ENCODE data around the gene TANGO6. TPM values are rescaled to one million over a fixed set of nuclear protein-coding genes. Genes with fewer than 3 reads are reported as not detected.

Gene TANGO6
- total and polyA plus RNA-seq, 2 of the 8 experiments (the other 6 are each of a cell fraction or from before 2014, with no cell fraction given), result 5.0 to 19.5 TPM

GRCh38 chr16:69107316-69107962 lies 264.1 kb downstream of the TANGO6 start:
- Histone ChIP-seq H3K56ac (replicated peaks; ENCODE audit: insufficient read length, low read depth, low read length) (no peak overlapping the region), H3K36me3 (ENCODE audit: control insufficient read depth in 2 of 4, insufficient read depth in 4 of 4, low read length in 3 of 4) (peaks cover 5 to 28% (median 20%) of the 10 kb centered on the region in 4 experiments; a peak in 7 of 8 replicates), H4K91ac (replicated peaks; ENCODE audit: insufficient read length, low read length) (peak overlapping the region; percentile 90), H2AFZ (ENCODE audit: low read length) (no peak overlapping the region), H3K18ac (ENCODE audit: extremely low read depth, low read length) (peak overlapping the region; percentile 97), H3K9me3 (ENCODE audit: insufficient read depth in 2 of 2, low read depth in 1 of 2, low read length in 1 of 2) (no peaks in the 10 kb centered on the region), H3K79me2 (ENCODE audit: control insufficient read depth in 1 of 2, insufficient read depth in 2 of 2, low read length in 2 of 2) (peaks cover 11 to 47% of the 10 kb centered on the region in 2 experiments; a peak in 3 of 4 replicates), H3K23ac (ENCODE audit: insufficient read length) (no peak overlapping the region), H3K4ac (replicated peaks; ENCODE audit: insufficient read length, low read depth, low read length) (peak overlapping the region; percentile 96), H3K27ac (ENCODE audit: low read depth, low read length) (no peak overlapping the region; the same call in 1 of the 2 replicates), H4K5ac (ENCODE audit: insufficient read length, low read depth, low read length) (peak overlapping the region; percentile 28), H4K8ac (ENCODE audit: extremely low read depth, insufficient read depth, low read length) (peak overlapping the region; percentile 39), H4K20me1 (replicated peaks in 1 of 2; ENCODE audit: control insufficient read depth in 1 of 2, insufficient read depth in 2 of 2, low read length in 2 of 2) (peaks cover 4 to 9% of the 10 kb centered on the region in 2 experiments), H3K27me3 (replicated peaks in 1 of 4; ENCODE audit: control insufficient read depth in 3 of 4, extremely low read depth in 1 of 4, insufficient read depth in 3 of 4, low read length in 3 of 4) (no peaks in the 10 kb centered on the region; a peak in 1 of 7 replicates), H3K9ac (replicated peaks in 1 of 4; ENCODE audit: extremely low read depth in 1 of 4, low read depth in 3 of 4, low read length in 3 of 4) (peak overlapping the region; percentile 53 to 65 (median 61)), H2BK15ac (ENCODE audit: low read length) (peak overlapping the region; percentile 88; the same call in 1 of the 2 replicates), H2BK5ac (ENCODE audit: low read depth, low read length) (peak overlapping the region; percentile 93), H3K23me2 (ENCODE audit: low read depth, low read length) (peaks cover 25% of the 10 kb centered on the region), H3K4me2 (ENCODE audit: insufficient read depth in 1 of 2, low read depth in 2 of 2, low read length in 2 of 2) (peak overlapping the region; percentile 92 to 98), H2BK20ac (ENCODE audit: low read length) (peak overlapping the region; percentile 93; the same call in 1 of the 2 replicates), H3K4me1 (replicated peaks in 1 of 4; ENCODE audit: control insufficient read depth in 3 of 4, insufficient read depth in 4 of 4, low read length in 3 of 4) (peaks cover 10 to 27% (median 15%) of the 10 kb centered on the region in 4 experiments), H3K14ac (ENCODE audit: insufficient read length) (peak overlapping the region; percentile 5), H2AK5ac (ENCODE audit: low read depth, low read length) (no peak overlapping the region; the same call in 1 of the 2 replicates), H2BK120ac (replicated peaks; ENCODE audit: low read depth, low read length) (peak overlapping the region; percentile 24), H3K4me3 (ENCODE audit: extremely low read depth in 1 of 4, insufficient read depth in 2 of 4, low read depth in 3 of 4, low read length in 4 of 4) (peak overlapping the region; percentile 60 to 82 (median 75)), H3K79me1 (ENCODE audit: low read depth, low read length) (peaks cover 19% of the 10 kb centered on the region), H2BK12ac (ENCODE audit: low read depth, low read length) (peak overlapping the region; percentile 98; the same call in 1 of the 2 replicates)
- ChIA-PET POLR2A (ENCODE audit: partially characterized antibody) (interaction anchor here (0.6 to 6.1 kb wide), 22 partner anchors 8 to 577 kb away, joined by 3 to 38 read pairs (median 5); partner anchors contain the start of genes CHTF8 and UTP4), CTCF (ENCODE audit: partially characterized antibody) (interaction anchor here (0.5 to 10.6 kb wide), 17 partner anchors 7 to 204 kb away, joined by 3 to 174 read pairs (median 6); partner anchors contain the start of gene UTP4)
- FAIRE-seq (no peak), DNase-seq (ENCODE audit: low read depth in 1 of 2, low spot score in 2 of 2) (peak in 1 of 2 experiments; percentile 76)
- WGBS, 2 experiments (ENCODE audit: extremely low coverage in 1 of 2, insufficient coverage in 1 of 2, insufficient read length in 1 of 2, insufficient replicate concordance in 2 of 2, low coverage in 1 of 2, low lambda C conversion rate in 2 of 2, missing lambda C conversion rate in 1 of 2), result 2% methylated on average over 39 of the region's 52 CpGs; no CpG with 5 or more reads in 1 of the 2 experiments
- TF ChIP-seq TAF7 (optimal IDR thresholded peaks at IDR 0.05; ENCODE audit: borderline replicate concordance, low read depth, low read length) (peak; percentile 28), POLR2A (IDR thresholded peaks at IDR 0.05; ENCODE audit: control extremely low read depth in 1 of 2, low read depth in 2 of 2, low read length in 2 of 2) (peak in 1 of 2 experiments; percentile 52; a peak in 2 of 3 replicates), ASH2L (IDR thresholded peaks at IDR 0.05; ENCODE audit: low read length) (peak; percentile 32), SAP30 (IDR thresholded peaks at IDR 0.05; ENCODE audit: insufficient read depth, insufficient replicate concordance, low read length) (peak; percentile 3), JUN (IDR thresholded peaks at IDR 0.05; ENCODE audit: low read depth, low read length) (no peak), CHD2 (IDR thresholded peaks at IDR 0.05; ENCODE audit: low read length) (no peak), TAF1 (IDR thresholded peaks at IDR 0.05; ENCODE audit: low read depth, low read length) (0 out of 2 replicates have a peak, but pooled peaks have one; percentile 17), CTCF (IDR thresholded peaks at IDR 0.05; ENCODE audit: control extremely low read depth in 1 of 3, insufficient read depth in 1 of 3, low read depth in 1 of 3, low read length in 3 of 3) (peak; percentile 7 to 38 (median 20)), RBBP5 (IDR thresholded peaks at IDR 0.05; ENCODE audit: borderline replicate concordance, low read depth, low read length) (peak; percentile 62; the same call in 1 of the 2 replicates)
